BLaER1 treated with 17β-estradiol and CSF1 and Interleukin-3, amounts not matched to agents 10 nM and 100 nM (cell line): Measurements from ENCODE around the gene USP40.

Experiments
- H3K27ac ChIP-seq, 11 experiments: shearing (Covaris generic); formaldehyde crosslinking; 2 replicates each; pipeline ENCODE4 v1.8.1; 2022
- H3K27me3 ChIP-seq, 11 experiments: shearing (Covaris generic); formaldehyde crosslinking; 2 replicates each; pipeline ENCODE4 v1.8.1; 2022
- H3K36me3 ChIP-seq, 11 experiments: shearing (Covaris generic); formaldehyde crosslinking; 2 replicates each; pipeline ENCODE4 v1.8.1; 2022
- H3K4me1 ChIP-seq, 10 experiments: shearing (Covaris generic); formaldehyde crosslinking; 2 replicates each; pipeline ENCODE4 v1.8.1; 2022
- H3K4me2 ChIP-seq, 11 experiments: shearing (Covaris generic); formaldehyde crosslinking; 2 replicates each; pipeline ENCODE4 v1.8.1; 2022
- H3K4me3 ChIP-seq, 10 experiments: shearing (Covaris generic); formaldehyde crosslinking; 2 replicates each; pipeline ENCODE4 v1.8.1; 2022
- H3K9ac ChIP-seq, 11 experiments: shearing (Covaris generic); formaldehyde crosslinking; 2 replicates each; pipeline ENCODE4 v1.8.1; 2022
- H3K9me3 ChIP-seq, 11 experiments: shearing (Covaris generic); formaldehyde crosslinking; replicated peaks in 1 of 11; 2 replicates each; pipeline ENCODE4 v1.8.1; 2022
- H4K20me1 ChIP-seq, 11 experiments: shearing (Covaris generic); formaldehyde crosslinking; 2 replicates each; pipeline ENCODE4 v1.8.1; 2022
- Cebpa-rat ChIP-seq, 11 experiments: shearing (Covaris generic); IDR thresholded peaks; 2 replicates each; pipeline ENCODE4 v1.8.1; 2022

Gene USP40

DNA sequence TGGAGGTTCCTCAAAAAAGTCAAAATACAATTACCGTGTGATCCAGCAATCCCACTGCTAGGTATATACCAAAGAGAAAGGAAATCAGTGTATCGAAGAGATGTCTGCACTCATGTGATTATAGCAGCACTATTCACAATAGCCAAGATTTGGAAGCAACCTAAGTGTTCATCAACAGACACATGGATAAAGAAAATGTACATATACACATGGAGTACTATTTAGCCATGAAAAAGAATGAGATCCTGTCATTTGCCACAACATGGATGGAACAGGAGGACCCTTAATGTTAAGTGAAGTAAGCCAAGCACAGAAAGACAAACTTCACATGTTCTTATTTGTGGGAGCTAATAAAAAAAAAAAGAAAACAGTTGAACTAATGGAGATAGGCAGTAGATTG, 133.6 kb downstream of the USP40 start:
- H3K4me1 ChIP-seq, result peaks cover 10 to 45% (median 29%) of the 10 kb centered on the region in 10 experiments
- H3K4me2 ChIP-seq, result no peak overlapping the region
- no peak overlapping the region for H3K4me3 ChIP-seq
- peaks cover 55 to 100% (median 100%) of the 10 kb centered on the region in 11 experiments; a peak in 21 of 22 replicates for H4K20me1 ChIP-seq
- H3K36me3 ChIP-seq, result peaks cover 28 to 100% (median 97%) of the 10 kb centered on the region in 11 experiments
- no peak for TF ChIP-seq Cebpa-rat (IDR thresholded peaks at IDR 0.05)
- H3K9me3 ChIP-seq, result no peaks in the 10 kb centered on the region
- no peaks in the 10 kb centered on the region for H3K27me3 ChIP-seq
- H3K27ac ChIP-seq, result no peak overlapping the region
- no peak overlapping the region for H3K9ac ChIP-seq

DNA sequence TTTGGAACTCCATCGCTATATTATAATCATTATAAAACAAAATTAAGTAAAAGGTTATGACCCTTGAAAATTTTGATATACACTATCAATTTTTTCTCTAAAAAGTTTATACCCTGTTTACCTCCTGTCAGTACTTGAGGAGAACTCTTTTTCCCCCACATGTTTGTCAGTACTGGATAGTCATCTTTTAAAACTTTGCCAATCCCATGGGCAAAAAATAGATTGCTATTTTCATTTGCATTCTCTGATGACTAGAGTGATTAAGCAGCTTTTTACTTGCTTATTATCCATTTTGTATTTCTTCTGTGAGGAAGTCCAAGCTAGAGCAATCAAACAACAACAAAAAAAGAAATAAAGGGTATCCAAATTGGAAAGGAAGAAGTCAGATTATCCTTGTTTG, 135.9 kb downstream of the USP40 start:
- H3K9ac ChIP-seq, result no peak overlapping the region
- no peaks in the 10 kb centered on the region for H3K27me3 ChIP-seq
- H3K4me2 ChIP-seq, result no peak overlapping the region
- H3K9me3 ChIP-seq, result peaks cover 0 to 19% (median 8%) of the 10 kb centered on the region in 11 experiments; a peak in 11 of 22 replicates
- peaks cover 23 to 66% (median 42%) of the 10 kb centered on the region in 10 experiments for H3K4me1 ChIP-seq
- no peak overlapping the region for H3K27ac ChIP-seq
- TF ChIP-seq Cebpa-rat (IDR thresholded peaks at IDR 0.05), result no peak
- H3K4me3 ChIP-seq, result no peak overlapping the region
- H4K20me1 ChIP-seq, result peaks cover 36 to 100% (median 100%) of the 10 kb centered on the region in 11 experiments; a peak in 21 of 22 replicates
- H3K36me3 ChIP-seq, result peaks cover 15 to 100% (median 95%) of the 10 kb centered on the region in 11 experiments

- H3K27ac ChIP-seq, result no peak overlapping the region
- H3K9me3 ChIP-seq, result peaks cover 0 to 24% (median 8%) of the 10 kb centered on the region in 11 experiments; a peak in 11 of 22 replicates
- peaks cover 23 to 63% (median 40%) of the 10 kb centered on the region in 10 experiments for H3K4me1 ChIP-seq
- H3K27me3 ChIP-seq, result no peaks in the 10 kb centered on the region
- H3K36me3 ChIP-seq, result peaks cover 11 to 100% (median 93%) of the 10 kb centered on the region in 11 experiments; a peak in 21 of 22 replicates
- H3K4me2 ChIP-seq, result peak overlapping the region in 1 of 11 experiments; percentile 22; a peak in 1 of 22 replicates
- peaks cover 31 to 100% (median 100%) of the 10 kb centered on the region in 11 experiments; a peak in 21 of 22 replicates for H4K20me1 ChIP-seq
- H3K9ac ChIP-seq, result no peak overlapping the region
- TF ChIP-seq Cebpa-rat (IDR thresholded peaks at IDR 0.05), result no peak
- no peak overlapping the region for H3K4me3 ChIP-seq
Observed at GRCh38 chr2:233430081-233430480, 136.5 kb downstream of the USP40 start.

DNA sequence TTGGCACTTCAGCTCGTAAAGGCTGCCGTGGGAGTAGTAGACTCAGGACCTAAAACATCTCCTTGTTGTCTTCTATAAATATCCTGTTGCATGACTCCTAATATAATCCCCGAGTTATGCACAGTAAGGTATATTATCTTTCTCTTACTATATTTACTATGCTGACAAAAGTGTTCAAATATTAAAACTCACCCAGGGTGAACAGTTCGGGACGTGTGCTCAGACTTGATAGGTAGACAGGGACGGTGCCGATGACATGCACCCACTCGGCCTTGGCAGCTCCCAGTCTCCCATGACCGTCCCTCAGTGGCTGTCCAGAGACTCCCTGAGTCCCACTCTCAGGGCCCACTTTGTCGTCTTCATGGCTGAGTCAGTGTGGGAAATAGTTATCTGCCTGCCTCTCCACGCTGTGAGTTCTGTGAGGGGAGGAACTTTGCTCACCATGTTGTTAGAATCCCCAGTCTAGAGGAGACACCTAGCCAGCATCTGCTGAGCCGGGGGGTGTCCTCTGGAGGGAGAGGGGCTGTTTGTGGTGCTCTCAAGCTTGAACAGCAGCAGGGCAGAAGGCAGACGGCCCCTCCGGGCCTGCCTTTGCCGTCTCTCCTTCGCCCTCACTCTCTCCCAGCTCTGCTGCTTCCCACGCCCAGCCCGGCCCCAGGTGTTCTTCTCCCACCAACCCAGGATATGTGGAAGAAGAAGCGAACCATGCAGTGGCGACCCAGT, 137.2 kb downstream of the USP40 start:
- Histone ChIP-seq H3K4me3 (no peak overlapping the region), H3K9ac (no peak overlapping the region), H3K4me1 (peaks cover 23 to 63% (median 41%) of the 10 kb centered on the region in 10 experiments), H3K27me3 (no peaks in the 10 kb centered on the region), H3K27ac (peak overlapping the region in 3 of 11 experiments; percentile 12 to 44 (median 16); a peak in 3 of 22 replicates), H3K4me2 (peak overlapping the region in 5 of 11 experiments; percentile 3 to 22 (median 9); a peak in 3 of 22 replicates), H4K20me1 (peaks cover 28 to 100% (median 100%) of the 10 kb centered on the region in 11 experiments; a peak in 21 of 22 replicates), H3K36me3 (peaks cover 15 to 100% (median 93%) of the 10 kb centered on the region in 11 experiments; a peak in 21 of 22 replicates), H3K9me3 (peaks cover 0 to 32% (median 8%) of the 10 kb centered on the region in 11 experiments; a peak in 12 of 22 replicates)
- no peak for TF ChIP-seq Cebpa-rat (IDR thresholded peaks at IDR 0.05)

DNA sequence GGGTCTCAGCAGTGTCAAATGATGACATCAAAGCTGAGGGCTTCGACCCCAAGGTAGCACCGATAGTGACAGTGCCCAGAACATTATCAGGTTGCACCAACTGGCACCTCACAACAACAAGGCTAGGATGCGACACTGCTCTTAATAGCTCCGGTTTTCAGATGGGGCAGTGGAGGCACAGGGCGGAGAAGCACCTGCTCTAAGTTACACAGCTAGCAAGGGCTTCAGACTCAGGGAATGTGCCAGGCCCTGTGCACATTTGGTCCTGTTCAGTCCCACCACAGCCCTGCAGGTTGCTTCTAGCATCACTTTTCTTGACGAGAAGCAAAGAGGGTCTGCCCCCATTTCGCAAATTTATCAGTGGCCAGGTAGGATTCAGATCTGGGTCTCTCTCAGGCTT, 138.1 kb downstream of the USP40 start:
- Histone ChIP-seq H3K27ac (peak overlapping the region in 1 of 11 experiments; percentile 5; a peak in 1 of 22 replicates), H3K4me3 (no peak overlapping the region), H3K27me3 (no peaks in the 10 kb centered on the region), H3K9me3 (peaks cover 0 to 41% (median 8%) of the 10 kb centered on the region in 11 experiments; a peak in 13 of 22 replicates), H3K4me1 (peaks cover 31 to 69% (median 49%) of the 10 kb centered on the region in 10 experiments), H3K9ac (no peak overlapping the region), H3K4me2 (peak overlapping the region in 5 of 11 experiments; percentile 0 to 33 (median 6); a peak in 5 of 22 replicates), H3K36me3 (peaks cover 20 to 100% (median 98%) of the 10 kb centered on the region in 11 experiments), H4K20me1 (peaks cover 26 to 100% (median 100%) of the 10 kb centered on the region in 11 experiments; a peak in 20 of 22 replicates)
- no peak for TF ChIP-seq Cebpa-rat (IDR thresholded peaks at IDR 0.05)

DNA sequence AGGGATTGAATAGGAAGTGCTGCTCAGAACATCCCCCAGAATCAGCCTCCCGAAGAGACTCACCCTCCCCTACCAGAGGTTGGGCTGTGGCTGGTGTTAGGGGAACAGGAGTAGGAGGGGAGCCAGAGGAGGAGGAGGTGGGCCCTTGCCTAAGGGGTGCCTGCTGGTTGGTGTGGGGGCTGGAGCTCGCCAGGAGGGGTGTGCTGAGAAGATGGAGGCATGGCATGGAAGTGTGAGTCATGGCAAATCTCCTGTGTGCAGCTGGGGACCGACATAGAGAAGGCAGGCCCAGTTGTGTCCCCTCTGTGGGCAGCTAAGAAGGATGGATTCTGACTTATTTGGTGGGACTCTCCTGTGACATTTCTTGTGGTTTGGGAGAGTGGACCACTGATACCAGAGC, 138.6 kb downstream of the USP40 start:
- no peak for TF ChIP-seq Cebpa-rat (IDR thresholded peaks at IDR 0.05)
- Histone ChIP-seq H3K36me3 (peaks cover 24 to 100% (median 99%) of the 10 kb centered on the region in 11 experiments), H3K9ac (no peak overlapping the region), H4K20me1 (peaks cover 26 to 100% (median 100%) of the 10 kb centered on the region in 11 experiments; a peak in 20 of 22 replicates), H3K27ac (peak overlapping the region in 3 of 11 experiments; percentile 2 to 70 (median 16); a peak in 5 of 22 replicates), H3K4me3 (no peak overlapping the region), H3K27me3 (no peaks in the 10 kb centered on the region), H3K9me3 (peaks cover 0 to 41% (median 8%) of the 10 kb centered on the region in 11 experiments; a peak in 14 of 22 replicates), H3K4me1 (peaks cover 31 to 73% (median 53%) of the 10 kb centered on the region in 10 experiments), H3K4me2 (peak overlapping the region in 7 of 11 experiments; percentile 0 to 37 (median 22); a peak in 7 of 22 replicates)

- H3K4me3 ChIP-seq, result no peak overlapping the region
- peaks cover 0 to 41% (median 10%) of the 10 kb centered on the region in 11 experiments; a peak in 14 of 22 replicates for H3K9me3 ChIP-seq
- H4K20me1 ChIP-seq, result peaks cover 26 to 100% (median 100%) of the 10 kb centered on the region in 11 experiments; a peak in 20 of 22 replicates
- no peak for TF ChIP-seq Cebpa-rat (IDR thresholded peaks at IDR 0.05)
- peaks cover 43 to 85% (median 66%) of the 10 kb centered on the region in 10 experiments for H3K4me1 ChIP-seq
- H3K4me2 ChIP-seq, result peak overlapping the region in 5 of 11 experiments; percentile 9 to 24 (median 14); a peak in 5 of 22 replicates
- no peaks in the 10 kb centered on the region for H3K27me3 ChIP-seq
- H3K9ac ChIP-seq, result no peak overlapping the region
- H3K36me3 ChIP-seq, result peaks cover 25 to 100% (median 95%) of the 10 kb centered on the region in 11 experiments
- peak overlapping the region in 6 of 11 experiments; percentile 24 to 70 (median 52); a peak in 10 of 22 replicates for H3K27ac ChIP-seq
Observed at GRCh38 chr2:233426619-233427342, 139.8 kb downstream of the USP40 start.
